Thoracic aorta (tissue), 2 donors: ENCODE measurements around the gene PPM1M. TPM values are rescaled to one million over a fixed set of nuclear protein-coding genes. Genes with fewer than 3 reads are reported as not detected.

Experiments used
- ATAC-seq: fragments of 150-250 bp; one replicate; pipeline ENCODE4 v1.8.0; 2017; ENCODE audit warnings: low read depth; ENCODE audit not compliant: insufficient number of reproducible peaks, low FRiP score
- DNase-seq: peaks from one replicate; pipeline ENCODE4 v3.0.0-alpha.2; 2020; ENCODE audit warnings: low spot score
- H3K27ac ChIP-seq, 2 donors: fragments of 200-600 bp; sonication (generic); 1 replicate in 1 of 2; 2 replicates in 1 of 2; pipeline ENCODE4 v1.5.1; 2016; ENCODE audit warnings: mild to moderate bottlenecking in 2 of 2, moderate library complexity in 2 of 2
- H3K27me3 ChIP-seq: fragments of 200-600 bp; sonication (generic); replicated peaks from 2 replicates; pipeline ENCODE4 v1.6.0; 2016; ENCODE audit warnings: mild to moderate bottlenecking; ENCODE audit not compliant: insufficient read depth
- H3K36me3 ChIP-seq: fragments of 200-600 bp; sonication (generic); one replicate; pipeline ENCODE4 v1.5.1; 2016
- H3K4me1 ChIP-seq, 2 donors: fragments of 200-600 bp; sonication (generic); 1 replicate in 1 of 2; 2 replicates in 1 of 2; pipeline versions ENCODE4 v1.5.1 to v1.6.0; 2016; ENCODE audit warnings: low read depth in 2 of 2, mild to moderate bottlenecking in 1 of 2; ENCODE audit not compliant: control insufficient read depth in 1 of 2
- H3K4me3 ChIP-seq: fragments of 200-600 bp; sonication (generic); 2 replicates; pipeline ENCODE4 v1.5.1; 2016; ENCODE audit warnings: mild to moderate bottlenecking
- H3K9me3 ChIP-seq: fragments of 200-600 bp; sonication (generic); 2 replicates; pipeline ENCODE4 v1.5.1; 2016
- CTCF ChIP-seq: fragments of 200-600 bp; sonication (generic); IDR thresholded peaks from one replicate; pipeline ENCODE4 v1.5.1; 2019; ENCODE audit warnings: antibody characterized with exemption
- total RNA-seq, 2 donors: library from RNA; depleted of rRNA; stranded (reverse); fragments of >200 nt; gene quantifications; one replicate each; pipeline versions ENCODE4 v1.1.0 to v1.2.3, GENCODE V29; 2016

PPM1M gene
- total RNA-seq, 2 donors from 2014 or later: 41.6 to 51.9 TPM

- Histone ChIP-seq H3K36me3 (peaks cover 6% of the 10 kb centered on the region), H3K4me1 (peaks cover 26 to 48% of the 10 kb centered on the region in 2 donors), H3K27ac (peak overlapping the region; percentile 75 to 84), H3K9me3 (no peaks in the 10 kb centered on the region), H3K27me3 (no peaks in the 10 kb centered on the region), H3K4me3 (peak overlapping the region; percentile 96)
- no peak for DNase-seq
- ATAC-seq: peak; percentile 11
- no peak for TF ChIP-seq CTCF
Observed at GRCh38 chr3:52238193-52238760, 7.3 kb upstream of the PPM1M start.

DNA sequence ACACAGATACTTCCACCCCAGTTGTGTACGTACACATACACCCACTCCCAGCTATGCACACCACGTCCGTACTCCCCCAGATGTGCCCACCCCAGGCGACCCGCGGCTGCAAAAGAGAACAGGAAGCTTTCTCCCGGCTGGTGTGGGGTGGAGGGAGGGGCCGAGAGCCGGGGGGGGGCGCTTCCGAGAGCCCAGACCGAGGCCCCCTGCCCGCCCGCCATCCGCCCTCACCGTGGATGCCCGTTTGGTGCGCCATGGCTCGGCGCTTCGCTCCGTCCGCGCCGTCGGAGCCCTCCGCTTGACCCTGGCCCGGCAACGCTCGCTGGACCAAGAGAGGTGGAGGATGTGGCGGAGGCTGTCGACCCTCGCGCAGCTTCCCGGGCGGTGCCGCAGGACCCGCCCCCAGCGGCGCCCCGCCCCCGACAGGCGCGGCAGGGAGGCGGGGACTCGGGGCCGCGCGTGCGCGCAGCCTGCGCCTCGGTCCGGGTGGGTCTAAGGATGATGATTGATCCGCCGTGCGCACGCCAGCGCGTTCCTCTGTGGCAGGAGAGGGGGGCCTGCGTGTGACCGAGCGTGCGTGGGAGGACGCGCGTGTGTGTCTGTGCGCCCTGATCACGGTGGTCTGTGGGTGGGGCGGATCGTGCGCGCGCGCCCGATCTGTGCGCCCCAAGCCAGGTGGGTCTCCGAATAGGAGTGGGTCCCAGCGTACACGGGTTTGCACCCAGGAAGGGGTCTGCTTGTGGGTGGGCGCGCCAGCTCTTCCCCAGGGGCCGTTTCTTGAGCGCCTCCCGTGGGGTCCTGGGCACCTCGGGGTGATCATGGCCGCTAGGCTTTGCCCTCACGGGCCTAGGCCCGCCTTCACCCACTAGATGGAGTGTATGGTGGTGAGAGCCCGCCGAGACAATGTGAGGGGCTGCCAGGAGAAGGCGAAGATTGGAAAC lies 6.5 kb upstream of the PPM1M start, which contains the start of gene TWF2:
Gene TWF2 (minus strand): TSS at position 398 of the 941 bp plus-strand sequence. CDS start 142 bp downstream, at position 256.
- Histone ChIP-seq H3K4me1 (peaks cover 26 to 52% of the 10 kb centered on the region in 2 donors), H3K27me3 (no peaks in the 10 kb centered on the region), H3K27ac (peak within 1 kb of the TSS; percentile 75 to 84), H3K36me3 (peaks cover 6% of the 10 kb centered on the region), H3K9me3 (no peaks in the 10 kb centered on the region), H3K4me3 (peak within 1 kb of the TSS; percentile 96)
- DNase-seq (peak; percentile 43), ATAC-seq (peak; percentile 34)
- TF ChIP-seq CTCF: no peak

GRCh38 chr3:52240059-52240885 lies 5.3 kb upstream of the PPM1M start:
- H3K9me3 ChIP-seq: no peaks in the 10 kb centered on the region
- peaks cover 26 to 60% of the 10 kb centered on the region in 2 donors for H3K4me1 ChIP-seq
- H3K27ac ChIP-seq: peak overlapping the region; percentile 75 to 84
- H3K4me3 ChIP-seq: peak overlapping the region; percentile 96
- ATAC-seq: no peak
- no peaks in the 10 kb centered on the region for H3K27me3 ChIP-seq
- no peak for TF ChIP-seq CTCF
- no peak for DNase-seq
- H3K36me3 ChIP-seq: no peaks in the 10 kb centered on the region

GRCh38 chr3:52240886-52241370 lies 4.6 kb upstream of the PPM1M start:
- peaks cover 22 to 54% of the 10 kb centered on the region in 2 donors for H3K4me1 ChIP-seq

More at GRCh38 chr3:52240886-52241370, 4.6 kb upstream of the PPM1M start:
- Histone ChIP-seq H3K27ac (no peak overlapping the region), H3K4me3 (no peak overlapping the region), H3K36me3 (no peaks in the 10 kb centered on the region), H3K27me3 (no peaks in the 10 kb centered on the region), H3K9me3 (no peaks in the 10 kb centered on the region)
- TF ChIP-seq CTCF: no peak
- DNase-seq (no peak), ATAC-seq (no peak)
